GM18526 (cell line): Measurements from ENCODE around the gene VWA8.

Experiments
- POLR2A ChIP-seq: IDR thresholded peaks from 3 replicates; pipeline ENCODE4 v1.6.1; 2011; ENCODE audit not compliant: insufficient read length; ENCODE audit errors: extremely low read depth

The VWA8 gene

GRCh38 chr13:41802684-41803444, 158.0 kb downstream of the VWA8 start:
- TF ChIP-seq POLR2A = no peak

- no peak for TF ChIP-seq POLR2A
Observed at GRCh38 chr13:41802043-41802683, 158.7 kb downstream of the VWA8 start.

DNA sequence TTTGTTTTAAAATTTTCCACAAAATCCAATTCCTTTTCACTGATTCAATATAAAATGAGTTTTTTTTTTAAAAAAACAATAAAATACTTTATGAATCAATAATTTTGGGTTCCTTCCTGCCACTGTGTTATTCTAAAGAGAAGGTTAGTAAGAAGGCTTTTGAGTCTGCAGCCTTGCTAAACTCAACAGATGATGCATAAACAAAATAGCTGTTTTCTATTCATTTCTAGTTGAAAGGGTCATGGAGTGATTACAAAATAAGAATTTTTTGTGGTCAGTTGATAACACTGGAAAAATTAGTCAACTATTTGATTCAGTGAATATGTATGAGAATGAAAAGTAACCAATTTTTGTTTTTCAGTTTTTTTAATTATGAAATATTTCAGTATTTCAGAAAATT, 169.9 kb downstream of the VWA8 start:
- no peak for TF ChIP-seq POLR2A

DNA sequence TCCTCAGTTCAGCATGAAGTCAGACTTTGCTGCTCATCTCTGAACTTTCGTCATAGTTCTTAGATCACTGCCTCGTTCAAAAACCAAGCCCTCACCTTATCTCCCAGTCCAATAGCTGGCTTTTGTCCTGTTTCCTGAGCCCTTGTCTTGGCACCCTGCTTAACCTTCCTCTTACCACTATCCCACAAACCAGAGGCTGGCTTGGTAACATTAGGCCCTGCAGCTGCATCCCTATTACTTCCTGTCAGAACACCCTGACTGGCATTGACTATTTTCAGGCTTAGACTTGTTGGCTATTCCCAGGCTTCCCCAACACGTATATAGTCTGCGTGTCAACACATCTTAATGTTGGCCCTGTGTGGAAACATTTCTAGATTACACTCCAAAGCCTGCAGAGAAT, 172.4 kb downstream of the VWA8 start:
- no peak for TF ChIP-seq POLR2A

DNA sequence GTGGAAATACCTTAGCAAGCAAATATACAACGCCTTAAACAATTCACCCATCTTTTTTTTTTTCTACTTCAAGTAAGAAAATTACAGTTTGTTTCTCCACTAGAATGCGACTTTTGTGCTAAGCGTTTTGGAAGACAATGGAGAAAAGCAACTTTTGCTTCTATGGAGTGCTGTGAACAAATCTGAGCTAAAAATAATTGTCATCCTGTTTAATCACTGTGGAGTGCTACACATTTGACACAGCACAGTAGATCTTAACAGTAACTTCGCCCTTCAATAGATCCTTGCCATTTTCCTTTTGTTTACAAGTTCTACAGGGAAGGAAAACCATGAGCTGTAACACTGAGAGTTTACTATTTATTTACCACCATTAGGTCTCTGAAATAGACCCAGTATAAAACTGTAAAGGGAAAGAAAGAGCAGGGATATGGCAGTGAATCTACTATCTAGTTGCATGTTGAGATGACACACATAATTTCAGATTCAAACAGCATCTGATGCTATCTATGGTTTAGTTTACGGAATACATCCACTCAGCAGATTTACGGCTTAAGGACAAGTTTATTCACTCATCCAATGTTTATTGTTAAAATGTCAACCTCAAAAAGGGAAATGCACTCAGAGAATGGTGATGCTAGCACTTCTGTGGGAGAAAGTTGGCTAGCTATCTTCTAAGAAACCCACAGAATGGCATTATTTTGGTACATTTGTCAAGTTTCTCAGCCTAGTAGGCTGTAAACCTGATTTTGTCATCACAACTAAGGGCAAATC, 175.3 kb downstream of the VWA8 start:
- no peak for TF ChIP-seq POLR2A

GRCh38 chr13:41782086-41782485, 178.8 kb downstream of the VWA8 start:
- TF ChIP-seq POLR2A = no peak

GRCh38 chr13:41780715-41781706, 179.9 kb downstream of the VWA8 start:
- TF ChIP-seq POLR2A = no peak

DNA sequence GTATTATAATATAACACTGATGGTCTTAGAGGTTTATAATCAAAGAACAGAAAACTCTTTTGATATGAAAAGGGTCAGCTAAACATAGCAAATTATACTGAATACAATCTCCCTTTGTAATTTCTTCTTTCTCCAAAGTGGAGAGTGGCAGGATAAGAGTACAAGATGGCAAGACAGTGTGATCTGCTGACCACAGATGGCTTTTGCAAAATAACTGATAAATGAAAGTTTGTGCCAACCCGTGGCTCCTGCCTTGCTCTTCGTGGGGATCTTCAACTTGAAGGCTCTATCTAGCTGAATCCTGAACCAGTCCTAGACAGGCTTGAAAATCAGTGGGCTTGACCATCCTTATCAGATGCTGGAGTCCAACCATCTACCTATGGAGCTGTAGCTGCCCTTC, 185.7 kb downstream of the VWA8 start:
- TF ChIP-seq POLR2A = no peak

- no peak for TF ChIP-seq POLR2A
Observed at GRCh38 chr13:41774605-41775218, 186.2 kb downstream of the VWA8 start.

- TF ChIP-seq POLR2A = no peak
Observed at GRCh38 chr13:41767801-41768200, 193.1 kb downstream of the VWA8 start.

DNA sequence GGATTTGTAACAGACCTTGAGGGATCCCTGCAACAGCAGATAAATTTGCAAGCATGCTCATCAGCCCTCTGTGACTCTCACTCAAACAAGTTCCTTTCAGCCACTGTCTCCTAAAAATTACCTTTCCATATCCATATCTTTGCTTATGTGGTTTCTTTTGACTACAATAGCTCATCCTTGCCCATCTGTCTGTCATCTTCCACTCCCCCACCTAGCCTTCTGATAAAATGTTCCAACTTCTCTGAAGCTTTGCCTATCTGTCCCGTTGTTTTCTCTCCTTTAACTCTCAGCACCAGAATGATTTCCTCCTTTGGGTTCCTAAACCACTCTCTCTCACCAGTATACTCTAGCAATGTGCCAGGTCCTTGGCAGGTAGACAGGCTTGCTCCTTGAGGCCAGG, 194.5 kb downstream of the VWA8 start:
- no peak for TF ChIP-seq POLR2A

GRCh38 chr13:41765813-41766212, 195.1 kb downstream of the VWA8 start:
- no peak for TF ChIP-seq POLR2A

GRCh38 chr13:41765020-41765419, 195.9 kb downstream of the VWA8 start:
- no peak for TF ChIP-seq POLR2A

DNA sequence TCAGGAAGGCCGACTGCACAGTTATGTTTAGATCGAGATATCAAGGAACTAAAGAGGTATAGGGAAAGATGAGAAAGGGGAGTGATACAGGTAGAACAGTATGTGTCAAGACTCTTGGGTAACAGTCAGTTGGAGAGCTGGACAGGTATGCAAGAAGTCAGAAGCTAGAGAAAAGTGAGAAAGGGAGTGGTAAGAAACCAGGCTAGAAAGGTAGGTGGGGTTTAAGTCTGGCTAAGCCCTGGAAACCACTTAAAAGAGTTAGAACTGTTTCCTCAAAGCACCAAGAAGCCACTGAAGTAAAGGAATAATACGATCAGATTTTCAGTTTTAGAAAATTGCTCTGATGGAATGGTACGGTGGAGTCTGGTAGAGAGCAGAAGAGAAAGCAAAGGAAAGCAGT, 196.4 kb downstream of the VWA8 start:
- no peak for TF ChIP-seq POLR2A

DNA sequence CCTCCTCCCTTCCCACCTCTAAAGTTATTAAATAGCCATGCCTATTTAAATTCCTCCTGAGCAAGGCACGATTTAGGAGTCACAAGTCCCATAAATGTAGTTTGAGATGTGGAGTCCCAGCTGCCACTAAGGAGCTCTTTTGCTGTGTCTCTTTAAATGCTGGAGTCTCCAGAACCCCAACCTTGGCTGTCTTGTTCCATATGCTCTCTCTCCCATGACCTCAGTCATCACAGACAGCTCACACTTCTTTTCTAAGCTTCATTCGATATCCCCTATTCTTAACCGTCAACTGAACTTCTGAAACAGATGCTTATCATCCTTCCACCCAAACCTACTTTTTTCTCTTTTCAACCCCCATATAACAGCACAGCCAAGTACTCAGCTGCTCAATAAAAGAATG, 197.1 kb downstream of the VWA8 start:
- TF ChIP-seq POLR2A = no peak

DNA sequence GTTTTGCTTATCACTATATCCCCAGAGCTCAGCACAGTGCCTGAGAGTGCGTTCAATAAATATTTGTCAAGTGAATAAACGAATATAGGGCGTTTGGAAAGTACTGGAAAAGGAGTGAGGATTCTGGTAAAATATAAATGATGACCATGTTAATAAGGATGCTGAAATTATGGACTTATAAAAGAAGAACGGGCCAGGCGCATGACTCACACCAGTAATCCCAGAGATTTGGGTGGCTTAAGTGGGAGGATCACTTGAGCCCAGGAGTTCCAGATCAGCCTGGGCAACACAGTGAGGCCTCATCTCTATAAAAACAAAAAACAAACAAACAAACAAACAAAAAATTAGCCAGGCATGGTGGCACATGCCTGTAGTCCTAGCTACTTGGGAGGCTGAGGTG, 198.1 kb downstream of the VWA8 start:
- no peak for TF ChIP-seq POLR2A
